Measurements from ENCODE around the gene DHRSX.

GRCh38 chrX:2330910-2331309 lies 169.9 kb downstream of the DHRSX start:
- TF ChIP-seq CTCF (IDR thresholded peaks at IDR 0.05) (no peak), POLR2A (IDR thresholded peaks at IDR 0.05) (no peak)

Measured in thyroid gland (tissue), 4 donors.